K562 (cell line): Measurements from ENCODE around the gene HTR2C. TPM values are rescaled to one million over a fixed set of nuclear protein-coding genes. Genes with fewer than 3 reads are reported as not detected.

Experiments
- ATAC-seq: fragments of 200-7000 bp; cut with Tn5 transposase; 3 replicates; pipeline ENCODE4 v1.9.1; 2020; ENCODE audit warnings: moderate library complexity
- BruUV-seq: library from RNA; stranded (reverse); fragments of 400-500 nt; replicated peaks from 2 replicates; lab custom pipeline; 2021; lab: Mats Ljungman, UMichigan
- CTCF ChIA-PET: fragments of 300-600 bp; formaldehyde crosslinking; extraction: SDS; loops from one replicate; lab custom pipeline; 2021; ENCODE audit warnings: low intra/inter-chr PET ratio; lab: Yijun Ruan, JAX
- POLR2A ChIA-PET: fragments of 300-600, 350-650 bp; sonication (Branson Sonifier 250); formaldehyde crosslinking; extraction: SDS; loops from one replicate; lab custom pipeline; 2021; ENCODE audit warnings: antibody characterized with exemption, inconsistent platforms; lab: Yijun Ruan, JAX
- DNase-seq, 4 experiments: peaks; one replicate each; pipeline versions ENCODE4 v3.0.0 to v3.0.0-alpha.2; 2011 to 2018; ENCODE audit warnings: low spot score in 3 of 4, mixed read lengths in 3 of 4; ENCODE audit errors: extremely low read depth in 1 of 4
- FAIRE-seq: peaks from 2 replicates; lab custom pipeline; 2011; peaks lifted over from hg19 to GRCh38; lab: Jason Lieb, UNC
- H2AFZ ChIP-seq: 2 replicates; pipeline ENCODE4 v1.6.0; 2011; ENCODE audit warnings: low read depth, low read length, control low read depth, inconsistent platforms
- H3K27ac ChIP-seq: fragments of 200-600 bp; 3 replicates; pipeline ENCODE4 v1.8.0; 2011; ENCODE audit warnings: low read depth, mild to moderate bottlenecking, control low read depth, inconsistent platforms, low read length, moderate library complexity, mixed read lengths; ENCODE audit errors: extremely low read depth
- H3K27me3 ChIP-seq, 2 experiments: fragments of 300-600 bp in 1 of 2; 2 replicates in 1 of 2; 3 replicates in 1 of 2; pipeline versions ENCODE4 v1.6.0 to v1.8.0; 2011; ENCODE audit warnings: inconsistent platforms in 2 of 2, low read length in 2 of 2, mild to moderate bottlenecking in 1 of 2, mixed read lengths in 1 of 2, moderate library complexity in 1 of 2; ENCODE audit not compliant: control insufficient read depth in 2 of 2, insufficient read depth in 2 of 2
- H3K36me3 ChIP-seq: fragments of 300-600 bp; 3 replicates; pipeline ENCODE4 v1.8.0; 2011; ENCODE audit warnings: mild to moderate bottlenecking, low read length, inconsistent platforms; ENCODE audit not compliant: control insufficient read depth, insufficient read depth
- H3K4me1 ChIP-seq, 2 experiments: fragments of 200-600 bp in 1 of 2; replicated peaks in 1 of 2; 2 replicates in 1 of 2; 3 replicates in 1 of 2; pipeline versions ENCODE4 v1.5.1 to v1.8.0; 2011; ENCODE audit warnings: inconsistent platforms in 2 of 2, low read length in 2 of 2, mild to moderate bottlenecking in 1 of 2, mixed read lengths in 1 of 2, moderate library complexity in 1 of 2; ENCODE audit not compliant: control insufficient read depth in 2 of 2, insufficient read depth in 2 of 2
- H3K4me2 ChIP-seq: 2 replicates; pipeline ENCODE4 v1.6.1; 2011; ENCODE audit warnings: low read length, control low read depth, inconsistent platforms, mixed read lengths; ENCODE audit not compliant: insufficient read depth
- H3K4me3 ChIP-seq: fragments of 200-600 bp; sonication (generic), shearing (Covaris generic); 2 replicates; pipeline ENCODE4 v1.5.1; 2016; ENCODE audit warnings: control low read depth, inconsistent platforms
- H3K79me2 ChIP-seq: fragments of 200-600 bp; 3 replicates; pipeline ENCODE4 v1.8.0; 2011; ENCODE audit warnings: low read length, inconsistent platforms; ENCODE audit not compliant: control insufficient read depth, insufficient read depth
- H3K9ac ChIP-seq, 2 experiments: 2 replicates each; pipeline versions ENCODE4 v1.6.0 to v1.6.1; 2011; ENCODE audit warnings: low read depth in 2 of 2, low read length in 2 of 2, control low read depth in 1 of 2, inconsistent platforms in 1 of 2, mild to moderate bottlenecking in 1 of 2, mixed read lengths in 1 of 2; ENCODE audit not compliant: insufficient read depth in 1 of 2
- H3K9me1 ChIP-seq: one replicate; pipeline ENCODE4 v1.6.0; 2011; ENCODE audit warnings: inconsistent platforms, mild to moderate bottlenecking, low read length, moderate library complexity; ENCODE audit not compliant: control insufficient read depth, insufficient read depth
- H3K9me3 ChIP-seq: replicated peaks from 2 replicates; pipeline ENCODE4 v1.5.1; 2011; ENCODE audit warnings: low read depth, low read length, inconsistent platforms; ENCODE audit not compliant: control insufficient read depth, insufficient read depth
- H4K20me1 ChIP-seq: replicated peaks from 2 replicates; pipeline ENCODE4 v1.6.1; 2011; ENCODE audit warnings: low read length, inconsistent platforms, mixed read lengths; ENCODE audit not compliant: control insufficient read depth, insufficient read depth
- ETS2 ChIP-seq: IDR thresholded peaks from 2 replicates; pipeline ENCODE4 v1.6.1; 2016; ENCODE audit warnings: borderline replicate concordance, missing genetic modification characterization, mild to moderate bottlenecking, moderate library complexity, missing compliant biosample characterization; ENCODE audit not compliant: poor library complexity, severe bottlenecking
- FOXJ2 ChIP-seq: fragments of 200-800 bp; sonication (Bioruptor generic); IDR thresholded peaks from 2 replicates; pipeline ENCODE4 v1.6.1; 2016; ENCODE audit warnings: missing genetic modification characterization, missing compliant biosample characterization
- GATAD2A ChIP-seq: fragments of 450-650 bp; IDR thresholded peaks from 2 replicates; pipeline ENCODE4 v1.6.1; 2017
- HIVEP1 ChIP-seq: fragments of 250-450 bp; sonication (Bioruptor Pico); IDR thresholded peaks from 2 replicates; pipeline ENCODE4 v1.4.0; 2020; ENCODE audit warnings: mild to moderate bottlenecking
- HLTF ChIP-seq: fragments of 450-650 bp; IDR thresholded peaks from 2 replicates; pipeline ENCODE4 v1.6.1; 2016
- HMG20B ChIP-seq: fragments of 250-450 bp; sonication (Bioruptor Pico); IDR thresholded peaks from 2 replicates; pipeline ENCODE4 v1.5.0; 2021; ENCODE audit warnings: mild to moderate bottlenecking
- KAT2B ChIP-seq: IDR thresholded peaks from one replicate; pipeline ENCODE4 v1.6.1; 2012; ENCODE audit warnings: low read depth, mild to moderate bottlenecking, control low read depth, inconsistent platforms, low read length, moderate library complexity
- KDM1A ChIP-seq, 2 experiments: fragments of 450-650 bp; IDR thresholded peaks; 2 replicates each; pipeline ENCODE4 v1.6.1; 2016; ENCODE audit warnings: mild to moderate bottlenecking in 2 of 2
- KDM4B ChIP-seq, 2 experiments: fragments of 450-650 bp in 1 of 2; sonication (generic) in 1 of 2; IDR thresholded peaks; 2 replicates each; pipeline ENCODE4 v1.6.1; 2016 to 2017; ENCODE audit warnings: borderline replicate concordance in 2 of 2, antibody characterized with exemption in 1 of 2, low read depth in 1 of 2, mild to moderate bottlenecking in 1 of 2
- NFIX ChIP-seq: fragments of 250-450 bp; sonication (Bioruptor Pico); IDR thresholded peaks from 2 replicates; pipeline ENCODE4 v1.4.0; 2020; ENCODE audit warnings: low read depth, mild to moderate bottlenecking, moderate library complexity
- TSC22D4 ChIP-seq: fragments of 450-650 bp; IDR thresholded peaks from 2 replicates; pipeline ENCODE4 v1.6.1; 2016; ENCODE audit warnings: missing genetic modification characterization, missing biosample characterization, control low read depth
- ZNF778 ChIP-seq: fragments of 450-650 bp; formaldehyde crosslinking; IDR thresholded peaks from 2 replicates; pipeline ENCODE4 v1.4.0; 2020; ENCODE audit warnings: mild to moderate bottlenecking, moderate library complexity
- ZNF79 ChIP-seq: fragments of 250-450 bp; sonication (Bioruptor Pico); IDR thresholded peaks from 2 replicates; pipeline ENCODE4 v1.4.0; 2020; ENCODE audit warnings: low read depth, mild to moderate bottlenecking, moderate library complexity
- ZSCAN29 ChIP-seq: fragments of 450-650 bp; IDR thresholded peaks from 2 replicates; pipeline ENCODE4 v1.6.1; 2017
- WGBS: fragments of 100-300 bp; shearing (Covaris generic); methylation state at CpG from one replicate; pipeline ENCODE4 v1.1.6; 2016; ENCODE audit warnings: low coverage, mixed read lengths; ENCODE audit not compliant: insufficient coverage; ENCODE audit errors: missing lambda C conversion rate; 5-methylcytosine and 5-hydroxymethylcytosine counted together
- in situ Hi-C: fragments of 300-500 bp; cut with MboI; formaldehyde crosslinking; loops from 4 replicates; pipeline ENCODE4 v1.15.0; 2018; ENCODE audit warnings: inconsistent platforms, mixed read lengths
- intact Hi-C: fragments of 100-400 bp; cut with micrococcal nuclease; formaldehyde crosslinking; loops from 2 replicates; pipeline ENCODE4 v1.14.2; 2022
- polyA plus RNA-seq, 8 experiments: library from polyadenylated mRNA; depleted of rRNA in 4 of 8; stranded (reverse) in 5 of 8; unstranded in 3 of 8; fragments of >200 nt; fragmentation: Nextera tagmentation in 2 of 8; fragmentation: Illumina TruSeq in 1 of 8; extraction: Ambion mirVana in 2 of 8; extraction: Trizol in 1 of 8; gene quantifications; 2 replicates each; pipeline versions ENCODE4 v1.2.1 to v1.2.3, GENCODE V29; 2011 to 2014; ENCODE audit warnings: inconsistent platforms in 1 of 8, missing spikeins in 1 of 8
- total RNA-seq, 7 experiments: library from RNA; depleted of rRNA in 6 of 7; stranded (reverse); fragments of >200 nt in 6 of 7; fragmentation: Illumina TruSeq in 2 of 7; extraction: Trizol in 2 of 7; gene quantifications; 2 replicates each; pipeline versions ENCODE4 v1.2.1 to v1.2.3, GENCODE V29; 2011 to 2021; ENCODE audit warnings: low replicate concordance in 1 of 7
- TF ChIP-seq, protein P1 (sequence below), 2 experiments: fragments of 450-650 bp in 1 of 2; sonication (generic) in 1 of 2; formaldehyde crosslinking; conservative IDR thresholded peaks; 2 replicates each; pipeline versions ENCODE4 v1.4.0 to v1.8.1; 2020 to 2022; ENCODE audit warnings: mild to moderate bottlenecking in 1 of 2, missing genetic modification reagents in 1 of 2
- TF ChIP-seq, protein P2 (sequence below): fragments of 450-650 bp; IDR thresholded peaks from 2 replicates; pipeline ENCODE4 v1.6.1; 2016
- TF ChIP-seq, protein P3 (sequence below): sonication (generic); formaldehyde crosslinking; IDR thresholded peaks from 2 replicates; pipeline ENCODE4 v1.8.0; 2022; ENCODE audit warnings: mild to moderate bottlenecking, low read depth, missing genetic modification reagents
- TF ChIP-seq, protein P4 (sequence below): fragments of 250-450 bp; sonication (Bioruptor Pico); IDR thresholded peaks from 2 replicates; pipeline ENCODE4 v1.8.0; 2021; ENCODE audit warnings: borderline replicate concordance, mild to moderate bottlenecking, moderate library complexity; ENCODE audit not compliant: poor library complexity, severe bottlenecking
- TF ChIP-seq, protein P5 (sequence below): fragments of 450-650 bp; IDR thresholded peaks from 2 replicates; pipeline ENCODE4 v1.6.1; 2014; ENCODE audit warnings: low read depth, mild to moderate bottlenecking, moderate library complexity, borderline replicate concordance

Gene HTR2C
- total and polyA plus RNA-seq, 9 of the 15 experiments (the other 6 are each of a cell fraction or from before 2014, with no cell fraction given) = 0.04 to 0.22 (median 0.10) TPM

DNA sequence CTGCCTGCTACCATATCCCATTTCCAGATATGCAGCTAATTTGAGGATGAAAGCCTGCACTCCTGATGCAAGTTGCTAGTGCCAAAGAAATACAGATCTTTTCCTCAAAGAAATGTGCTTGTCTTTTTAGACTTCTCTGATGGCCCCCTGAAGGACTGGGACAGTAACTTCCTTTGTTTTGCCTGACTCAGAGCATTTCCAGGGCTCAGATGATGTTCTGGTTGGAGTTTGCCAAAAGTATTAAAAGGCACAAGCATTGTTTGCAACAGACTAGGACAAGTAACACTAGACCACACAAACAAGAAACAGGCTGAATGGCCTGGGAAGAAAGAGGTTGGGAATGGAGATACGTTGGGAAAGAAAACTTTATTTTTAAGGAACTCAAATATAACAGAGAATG lies 258.3 kb downstream of the HTR2C start:
- DNase-seq (no peak), ATAC-seq (no peak), FAIRE-seq (no peak)
- no peak overlapping the region for H3K4me2 ChIP-seq
- H3K9me1 ChIP-seq = no peaks in the 10 kb centered on the region
- no peaks in the 10 kb centered on the region for H3K4me1 ChIP-seq
- 0% methylated on average over 1 of the region's 1 CpG for WGBS
- ChIA-PET CTCF (no interaction called here), POLR2A (no interaction called here)
- no peak overlapping the region for H2AFZ ChIP-seq
- no peaks in the 10 kb centered on the region for H3K27me3 ChIP-seq
- H3K9me3 ChIP-seq = no peaks in the 10 kb centered on the region
- H3K9ac ChIP-seq = no peak overlapping the region
- no peaks in the 10 kb centered on the region for H3K79me2 ChIP-seq
- intact Hi-C loops = no loop called here
- H3K27ac ChIP-seq = no peak overlapping the region
- no peaks in the 10 kb centered on the region for H3K36me3 ChIP-seq
- no peaks in the 10 kb centered on the region for H4K20me1 ChIP-seq
- no peak for TF ChIP-seq KAT2B
- TF ChIP-seq ZNF778 (CRISPR knock-in tag) = no peak
- no peak for TF ChIP-seq ZNF79
- TF ChIP-seq GATAD2A = no peak
- TF ChIP-seq NFIX (CRISPR knock-in tag) = no peak
- no peak for TF ChIP-seq ETS2 (tag)
- TF ChIP-seq, protein P1, sequence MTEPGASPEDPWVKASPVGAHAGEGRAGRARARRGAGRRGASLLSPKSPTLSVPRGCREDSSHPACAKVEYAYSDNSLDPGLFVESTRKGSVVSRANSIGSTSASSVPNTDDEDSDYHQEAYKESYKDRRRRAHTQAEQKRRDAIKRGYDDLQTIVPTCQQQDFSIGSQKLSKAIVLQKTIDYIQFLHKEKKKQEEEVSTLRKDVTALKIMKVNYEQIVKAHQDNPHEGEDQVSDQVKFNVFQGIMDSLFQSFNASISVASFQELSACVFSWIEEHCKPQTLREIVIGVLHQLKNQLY (CRISPR knock-in tag; conservative IDR thresholded peaks at IDR 0.05) = no peak
- TF ChIP-seq, protein P2, sequence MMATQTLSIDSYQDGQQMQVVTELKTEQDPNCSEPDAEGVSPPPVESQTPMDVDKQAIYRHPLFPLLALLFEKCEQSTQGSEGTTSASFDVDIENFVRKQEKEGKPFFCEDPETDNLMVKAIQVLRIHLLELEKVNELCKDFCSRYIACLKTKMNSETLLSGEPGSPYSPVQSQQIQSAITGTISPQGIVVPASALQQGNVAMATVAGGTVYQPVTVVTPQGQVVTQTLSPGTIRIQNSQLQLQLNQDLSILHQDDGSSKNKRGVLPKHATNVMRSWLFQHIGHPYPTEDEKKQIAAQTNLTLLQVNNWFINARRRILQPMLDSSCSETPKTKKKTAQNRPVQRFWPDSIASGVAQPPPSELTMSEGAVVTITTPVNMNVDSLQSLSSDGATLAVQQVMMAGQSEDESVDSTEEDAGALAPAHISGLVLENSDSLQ = no peak
- TF ChIP-seq, protein P3, sequence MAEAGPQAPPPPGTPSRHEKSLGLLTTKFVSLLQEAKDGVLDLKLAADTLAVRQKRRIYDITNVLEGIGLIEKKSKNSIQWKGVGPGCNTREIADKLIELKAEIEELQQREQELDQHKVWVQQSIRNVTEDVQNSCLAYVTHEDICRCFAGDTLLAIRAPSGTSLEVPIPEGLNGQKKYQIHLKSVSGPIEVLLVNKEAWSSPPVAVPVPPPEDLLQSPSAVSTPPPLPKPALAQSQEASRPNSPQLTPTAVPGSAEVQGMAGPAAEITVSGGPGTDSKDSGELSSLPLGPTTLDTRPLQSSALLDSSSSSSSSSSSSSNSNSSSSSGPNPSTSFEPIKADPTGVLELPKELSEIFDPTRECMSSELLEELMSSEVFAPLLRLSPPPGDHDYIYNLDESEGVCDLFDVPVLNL (CRISPR knock-in tag) = no peak
- no peak for TF ChIP-seq ZSCAN29
- no peak for TF ChIP-seq KDM4B (IDR thresholded peaks at IDR 0.05; ENCODE audit: borderline replicate concordance in 2 of 2, low read depth in 1 of 2)
- TF ChIP-seq, protein P4, sequence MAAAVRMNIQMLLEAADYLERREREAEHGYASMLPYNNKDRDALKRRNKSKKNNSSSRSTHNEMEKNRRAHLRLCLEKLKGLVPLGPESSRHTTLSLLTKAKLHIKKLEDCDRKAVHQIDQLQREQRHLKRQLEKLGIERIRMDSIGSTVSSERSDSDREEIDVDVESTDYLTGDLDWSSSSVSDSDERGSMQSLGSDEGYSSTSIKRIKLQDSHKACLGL = no peak
- TF ChIP-seq KDM1A (IDR thresholded peaks at IDR 0.05) = no peak
- no peak for TF ChIP-seq FOXJ2 (tag)
- TF ChIP-seq HMG20B (CRISPR knock-in tag) = no peak
- TF ChIP-seq HIVEP1 (CRISPR knock-in tag) = no peak
- no peak for TF ChIP-seq TSC22D4 (tag)
- TF ChIP-seq, protein P5, sequence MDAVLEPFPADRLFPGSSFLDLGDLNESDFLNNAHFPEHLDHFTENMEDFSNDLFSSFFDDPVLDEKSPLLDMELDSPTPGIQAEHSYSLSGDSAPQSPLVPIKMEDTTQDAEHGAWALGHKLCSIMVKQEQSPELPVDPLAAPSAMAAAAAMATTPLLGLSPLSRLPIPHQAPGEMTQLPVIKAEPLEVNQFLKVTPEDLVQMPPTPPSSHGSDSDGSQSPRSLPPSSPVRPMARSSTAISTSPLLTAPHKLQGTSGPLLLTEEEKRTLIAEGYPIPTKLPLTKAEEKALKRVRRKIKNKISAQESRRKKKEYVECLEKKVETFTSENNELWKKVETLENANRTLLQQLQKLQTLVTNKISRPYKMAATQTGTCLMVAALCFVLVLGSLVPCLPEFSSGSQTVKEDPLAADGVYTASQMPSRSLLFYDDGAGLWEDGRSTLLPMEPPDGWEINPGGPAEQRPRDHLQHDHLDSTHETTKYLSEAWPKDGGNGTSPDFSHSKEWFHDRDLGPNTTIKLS = no peak
- TF ChIP-seq HLTF = no peak
- in situ Hi-C loops = no loop called here
- BruUV-seq = no TSS peak
- H3K4me3 ChIP-seq = no peak overlapping the region
